ENCODE data around the gene EIF3B. TPM values are rescaled to one million over a fixed set of nuclear protein-coding genes. Genes with fewer than 3 reads are reported as not detected.
"Not testable (repeated sequence)": the region's sequence is repeated elsewhere in the genome, so short reads cannot be mapped to it uniquely, and the experiment has no call there.

Gene EIF3B
- total and polyA plus RNA-seq, 7 donors: 37.9 to 125 (median 96.9) TPM

DNA sequence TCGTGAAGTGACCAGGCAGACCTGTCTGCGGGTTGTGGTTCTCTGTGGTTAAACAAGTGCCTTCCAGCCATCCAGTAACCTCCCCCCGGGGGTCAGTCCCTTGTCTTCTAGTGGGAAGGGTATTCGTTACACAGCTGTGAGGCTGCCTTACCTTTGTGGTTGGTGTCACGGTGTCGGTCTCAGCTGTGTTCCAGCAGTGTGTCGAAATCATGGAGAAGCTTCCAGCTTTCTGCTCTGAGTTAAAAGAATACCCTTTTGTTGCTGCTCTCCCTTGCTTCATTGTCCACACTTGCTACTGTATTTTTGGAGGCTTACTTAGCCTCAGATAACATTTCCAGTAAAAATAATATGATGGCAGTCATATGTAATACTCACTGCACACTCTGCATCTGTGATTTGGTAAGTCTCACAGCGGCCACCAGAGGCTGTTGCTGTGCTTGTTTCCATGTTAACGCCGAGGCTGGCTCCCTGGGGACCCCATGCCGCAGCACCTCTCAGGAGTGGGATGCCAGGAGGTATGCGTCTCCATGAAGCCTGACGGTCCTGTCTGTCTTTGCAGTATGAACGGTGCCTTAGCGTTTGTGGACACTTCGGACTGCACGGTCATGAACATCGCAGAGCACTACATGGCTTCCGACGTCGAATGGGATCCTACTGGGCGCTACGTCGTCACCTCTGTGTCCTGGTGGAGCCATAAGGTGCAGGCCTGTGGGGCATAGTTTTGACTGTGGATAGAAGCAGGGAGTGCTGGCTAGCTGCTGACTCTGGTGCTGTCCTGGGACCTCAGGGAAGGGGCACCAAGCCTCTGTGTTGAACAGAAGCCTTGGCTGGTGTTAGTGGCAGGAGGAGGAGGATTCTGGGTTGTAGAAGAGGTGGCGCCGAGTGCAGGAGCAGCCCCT lies 20.5 kb downstream of the EIF3B start:
- TF ChIP-seq, protein P1, sequence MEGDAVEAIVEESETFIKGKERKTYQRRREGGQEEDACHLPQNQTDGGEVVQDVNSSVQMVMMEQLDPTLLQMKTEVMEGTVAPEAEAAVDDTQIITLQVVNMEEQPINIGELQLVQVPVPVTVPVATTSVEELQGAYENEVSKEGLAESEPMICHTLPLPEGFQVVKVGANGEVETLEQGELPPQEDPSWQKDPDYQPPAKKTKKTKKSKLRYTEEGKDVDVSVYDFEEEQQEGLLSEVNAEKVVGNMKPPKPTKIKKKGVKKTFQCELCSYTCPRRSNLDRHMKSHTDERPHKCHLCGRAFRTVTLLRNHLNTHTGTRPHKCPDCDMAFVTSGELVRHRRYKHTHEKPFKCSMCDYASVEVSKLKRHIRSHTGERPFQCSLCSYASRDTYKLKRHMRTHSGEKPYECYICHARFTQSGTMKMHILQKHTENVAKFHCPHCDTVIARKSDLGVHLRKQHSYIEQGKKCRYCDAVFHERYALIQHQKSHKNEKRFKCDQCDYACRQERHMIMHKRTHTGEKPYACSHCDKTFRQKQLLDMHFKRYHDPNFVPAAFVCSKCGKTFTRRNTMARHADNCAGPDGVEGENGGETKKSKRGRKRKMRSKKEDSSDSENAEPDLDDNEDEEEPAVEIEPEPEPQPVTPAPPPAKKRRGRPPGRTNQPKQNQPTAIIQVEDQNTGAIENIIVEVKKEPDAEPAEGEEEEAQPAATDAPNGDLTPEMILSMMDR (IDR thresholded peaks at IDR 0.05): no peak
- no peak for TF ChIP-seq POLR2A (IDR thresholded peaks at IDR 0.05)
- no peak for TF ChIP-seq EP300 (IDR thresholded peaks at IDR 0.05)
- TF ChIP-seq POLR2AphosphoS5 (IDR thresholded peaks at IDR 0.05): no peak
- H3K36me3 ChIP-seq: peaks cover 74 to 93% (median 83%) of the 10 kb centered on the region in 4 donors
- no peaks in the 10 kb centered on the region for H3K4me1 ChIP-seq
- no peaks in the 10 kb centered on the region for H3K27me3 ChIP-seq
- intact Hi-C loops (cut with DNase I): no loop called here
- H3K4me3 ChIP-seq: no peak overlapping the region
- H3K27ac ChIP-seq: no peak overlapping the region
- no peaks in the 10 kb centered on the region for H3K9me3 ChIP-seq
- WGBS, 2 donors: 93 to 95% methylated on average over 26 of the region's 26 CpGs
- DNase-seq: no peak

DNA sequence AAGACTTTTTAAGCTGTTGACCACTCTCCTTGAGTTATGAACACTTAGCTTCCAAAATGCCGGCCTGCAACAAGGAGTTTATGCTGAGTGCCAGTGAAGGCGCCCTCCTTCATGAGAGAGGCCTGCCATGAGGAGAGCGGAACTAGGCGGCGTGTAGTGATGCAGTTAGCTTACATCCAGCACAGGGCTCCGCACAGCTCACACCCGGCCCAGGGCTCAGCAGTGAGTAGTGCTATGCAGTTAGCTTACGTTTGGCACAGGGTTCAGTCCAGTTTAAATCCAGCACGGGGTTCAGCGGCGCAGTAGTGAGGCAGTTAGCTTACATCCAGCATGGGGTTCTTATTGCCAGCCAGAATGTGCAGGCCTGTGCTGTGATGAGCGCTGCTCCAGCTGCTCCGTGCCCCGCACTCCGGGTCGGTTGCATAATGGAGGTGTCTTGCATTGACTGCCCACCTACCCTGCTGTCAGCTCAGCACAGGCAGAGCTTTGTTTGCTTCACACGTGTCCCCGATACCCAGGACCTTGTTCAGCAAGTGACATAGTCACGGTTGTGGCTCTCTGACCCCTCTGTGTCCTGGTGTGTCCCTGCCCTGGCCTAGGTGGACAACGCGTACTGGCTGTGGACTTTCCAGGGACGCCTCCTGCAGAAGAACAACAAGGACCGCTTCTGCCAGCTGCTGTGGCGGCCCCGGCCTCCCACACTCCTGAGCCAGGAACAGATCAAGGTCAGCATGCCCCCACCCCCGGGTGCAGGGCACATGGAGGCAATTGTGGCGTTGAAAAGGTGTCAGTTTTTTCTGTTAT lies 21.9 kb downstream of the EIF3B start:
- H3K36me3 ChIP-seq: peaks cover 79 to 93% (median 84%) of the 10 kb centered on the region in 4 donors
- TF ChIP-seq POLR2A (IDR thresholded peaks at IDR 0.05) (no peak), EP300 (IDR thresholded peaks at IDR 0.05) (no peak), POLR2AphosphoS5 (IDR thresholded peaks at IDR 0.05) (no peak)
- TF ChIP-seq, protein P1 (IDR thresholded peaks at IDR 0.05): no peak
- no peak overlapping the region for H3K27ac ChIP-seq
- H3K27me3 ChIP-seq: no peaks in the 10 kb centered on the region
- H3K4me3 ChIP-seq: no peak overlapping the region
- H3K4me1 ChIP-seq: no peaks in the 10 kb centered on the region
- intact Hi-C loops (cut with DNase I): no loop called here
- no peaks in the 10 kb centered on the region for H3K9me3 ChIP-seq
- 96% methylated on average over 27 of the region's 27 CpGs for WGBS, 2 donors
- DNase-seq: no peak

DNA sequence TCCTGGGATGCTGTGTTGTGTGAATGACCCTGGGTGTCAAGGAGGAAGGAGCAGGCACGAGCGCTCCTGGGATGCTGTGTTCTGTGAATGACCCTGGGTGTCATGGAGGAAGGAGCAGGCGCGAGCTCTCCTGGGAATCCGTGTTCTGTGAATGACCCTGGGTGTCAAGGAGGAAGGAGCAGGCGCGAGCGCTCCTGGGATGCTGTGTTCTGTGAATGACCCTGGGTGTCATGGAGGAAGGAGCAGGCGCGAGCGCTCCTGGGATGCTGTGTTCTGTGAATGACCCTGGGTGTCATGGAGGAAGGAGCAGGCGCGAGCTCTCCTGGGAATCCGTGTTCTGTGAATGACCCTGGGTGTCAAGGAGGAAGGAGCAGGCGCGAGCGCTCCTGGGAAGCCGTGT lies 22.9 kb downstream of the EIF3B start:
- H3K4me3 ChIP-seq; H3K27ac ChIP-seq; H3K27me3 ChIP-seq; H3K9me3 ChIP-seq; intact Hi-C loops (cut with DNase I); H3K4me1 ChIP-seq; DNase-seq: not testable (repeated sequence)
- WGBS, 2 donors: 97% methylated on average over 14 of the region's 18 CpGs
- H3K36me3 ChIP-seq: peaks cover 69 to 93% (median 76%) of the 10 kb centered on the region in 4 donors

DNA sequence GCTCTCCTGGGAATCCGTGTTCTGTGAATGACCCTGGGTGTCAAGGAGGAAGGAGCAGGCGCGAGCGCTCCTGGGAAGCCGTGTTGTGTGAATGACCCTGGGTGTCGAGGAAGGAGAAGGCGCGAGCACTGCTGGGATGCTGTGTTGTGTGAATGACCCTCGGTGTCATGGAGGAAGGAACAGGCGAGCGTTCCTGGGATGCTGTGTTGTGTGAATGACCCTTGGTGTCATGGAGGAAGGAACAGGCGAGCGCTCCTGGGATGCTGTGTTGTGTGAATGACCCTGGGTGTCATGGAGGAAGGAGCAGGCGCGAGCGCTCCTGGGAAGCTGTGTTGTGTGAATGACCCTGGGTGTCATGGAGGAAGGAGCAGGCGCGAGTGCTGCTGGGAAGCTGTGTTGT lies 23.5 kb downstream of the EIF3B start:
- H3K9me3 ChIP-seq; H3K4me1 ChIP-seq; H3K4me3 ChIP-seq; H3K27me3 ChIP-seq; H3K27ac ChIP-seq; DNase-seq; intact Hi-C loops (cut with DNase I): not testable (repeated sequence)
- WGBS, 2 donors: 94 to 97% methylated on average over 16 to 17 of the region's 18 CpGs
- H3K36me3 ChIP-seq: peaks cover 63 to 93% (median 70%) of the 10 kb centered on the region in 4 donors

DNA sequence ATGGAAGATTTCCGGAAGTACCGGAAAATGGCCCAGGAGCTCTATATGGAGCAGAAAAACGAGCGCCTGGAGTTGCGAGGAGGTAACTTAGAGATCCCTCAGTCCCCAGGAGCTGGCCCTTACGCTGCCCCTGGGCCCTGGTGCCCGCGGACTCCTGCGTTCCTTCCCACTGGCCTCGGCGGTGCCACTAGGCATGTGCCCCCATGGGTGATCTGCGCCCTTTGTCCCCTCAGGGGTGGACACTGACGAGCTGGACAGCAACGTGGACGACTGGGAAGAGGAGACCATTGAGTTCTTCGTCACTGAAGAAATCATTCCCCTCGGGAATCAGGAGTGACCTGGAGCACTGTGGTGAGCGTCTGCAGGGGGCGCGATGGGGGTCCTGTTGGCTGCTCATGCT lies 24.5 kb downstream of the EIF3B start:
- 94 to 96% methylated on average over 20 of the region's 20 CpGs for WGBS, 2 donors
- no peak overlapping the region for H3K4me3 ChIP-seq
- no peaks in the 10 kb centered on the region for H3K9me3 ChIP-seq
- H3K27me3 ChIP-seq: no peaks in the 10 kb centered on the region
- intact Hi-C loops (cut with DNase I): no loop called here
- DNase-seq: no peak
- peaks cover 55 to 86% (median 60%) of the 10 kb centered on the region in 4 donors for H3K36me3 ChIP-seq
- TF ChIP-seq POLR2AphosphoS5 (IDR thresholded peaks at IDR 0.05): no peak
- no peak for TF ChIP-seq EP300 (IDR thresholded peaks at IDR 0.05)
- TF ChIP-seq, protein P1 (IDR thresholded peaks at IDR 0.05): no peak
- TF ChIP-seq POLR2A (IDR thresholded peaks at IDR 0.05): no peak
- no peaks in the 10 kb centered on the region for H3K4me1 ChIP-seq
- no peak overlapping the region for H3K27ac ChIP-seq
